Muscle of arm (tissue), 14 donors: ENCODE data around the gene CWC22. TPM values are rescaled to one million over a fixed set of nuclear protein-coding genes. Genes with fewer than 3 reads are reported as not detected.
A peak's percentile ranks its signal among the peaks of the same experiment; 100 is the strongest.
"Not testable (repeated sequence)": the region's sequence is repeated elsewhere in the genome, so short reads cannot be mapped to it uniquely, and the experiment has no call there.

Source experiments
- DNase-seq: peaks from one replicate; pipeline ENCODE4 v3.0.0-alpha.2; 2013
- long read RNA-seq, 11 donors: transcript quantifications; one replicate each; lab custom pipeline, GENCODE V29; 2026
- polyA plus RNA-seq, 12 donors: library from polyadenylated mRNA; unstranded; fragments of 120-200 nt; gene quantifications; one replicate each; pipeline ENCODE4 v1.2.1, GENCODE V29; 2013; ENCODE audit not compliant: insufficient read length in 12 of 12

The CWC22 gene
- 10 to 100 TPM in 11 of 12 donors, not detected in 1; 19.1 to 32.7 (median 24.5) TPM for polyA plus RNA-seq
- long read RNA-seq, donor 1, partial matches to known transcripts, result 18 of 18 reads
- long read RNA-seq, donor 1, other reads (novel, unspliced or antisense), result 0 of 18 reads
- long read RNA-seq, donor 2, partial matches to known transcripts, result 10 of 10 reads
- long read RNA-seq, donor 2, other reads (novel, unspliced or antisense), result 0 of 10 reads
- long read RNA-seq, donor 3, partial matches to known transcripts, result 7 of 7 reads
- long read RNA-seq, donor 3, other reads (novel, unspliced or antisense), result 0 of 7 reads
- long read RNA-seq, donor 4, partial matches to known transcripts, result 6 of 6 reads
- long read RNA-seq, donor 4, other reads (novel, unspliced or antisense), result 0 of 6 reads
- long read RNA-seq, donor 5, transcript CWC22-201 (20 exons, 2,392 nt), result major isoform, 7 of 41 reads
- long read RNA-seq, donor 5, partial matches to known transcripts, result 34 of 41 reads
- long read RNA-seq, donor 5, other reads (novel, unspliced or antisense), result 0 of 41 reads
- long read RNA-seq, donor 6, partial matches to known transcripts, result 9 of 12 reads
- long read RNA-seq, donor 6, other reads (novel, unspliced or antisense), result 0 of 12 reads
- long read RNA-seq, donor 7, partial matches to known transcripts, result 10 of 10 reads
- long read RNA-seq, donor 7, other reads (novel, unspliced or antisense), result 0 of 10 reads
- long read RNA-seq, donor 8, partial matches to known transcripts, result 16 of 19 reads
- long read RNA-seq, donor 8, other reads (novel, unspliced or antisense), result 0 of 19 reads
- long read RNA-seq, donor 9, partial matches to known transcripts, result 5 of 6 reads
- long read RNA-seq, donor 9, other reads (novel, unspliced or antisense), result 0 of 6 reads
- long read RNA-seq, donor 10, partial matches to known transcripts, result 21 of 23 reads
- long read RNA-seq, donor 10, other reads (novel, unspliced or antisense), result 0 of 23 reads
- long read RNA-seq, donor 11, partial matches to known transcripts, result 10 of 11 reads
- long read RNA-seq, donor 11, other reads (novel, unspliced or antisense), result 0 of 11 reads

DNA sequence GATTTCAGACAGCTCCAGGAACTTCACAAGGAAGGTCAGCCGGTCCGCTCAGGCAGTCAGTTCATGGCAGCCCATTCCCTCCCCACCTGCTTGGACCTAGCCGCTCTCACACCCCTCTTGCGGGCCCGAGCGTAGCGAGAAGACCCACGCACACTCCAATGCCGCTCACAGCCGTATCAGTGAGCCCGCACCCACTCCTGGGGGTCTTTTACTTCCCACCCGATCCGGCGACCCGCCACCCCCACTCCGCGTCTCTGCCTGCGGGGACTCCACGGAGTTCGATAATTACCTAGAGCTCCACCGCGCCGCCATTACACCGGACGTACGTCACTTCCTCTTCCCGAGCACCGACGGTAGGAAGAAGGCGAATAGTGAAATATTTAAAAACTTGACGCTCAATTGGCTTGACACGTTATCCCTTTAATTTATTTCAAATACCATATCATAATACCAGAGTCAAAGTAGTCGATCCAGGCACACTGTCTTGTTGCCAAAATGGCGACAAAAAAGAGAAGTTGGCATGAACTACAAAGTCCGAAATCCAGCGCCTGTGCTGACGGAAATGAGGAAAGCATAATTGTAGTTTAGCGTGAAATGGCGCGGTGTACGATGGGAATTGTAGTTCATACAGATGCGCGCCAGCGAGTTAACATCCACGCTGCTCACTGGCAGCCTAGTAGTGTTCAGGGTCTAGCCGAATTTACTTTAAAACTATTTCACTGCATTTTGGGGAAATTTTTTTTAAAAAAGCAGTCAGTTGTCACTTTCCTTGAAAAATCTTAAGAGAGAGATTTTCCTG, at the start of gene CWC22:
Gene CWC22 (minus strand): TSS at position 517 of the 799 bp plus-strand sequence. CDS start 13,956 bp downstream, outside the sequence.
- DNase-seq, result peak; percentile 96

DNA sequence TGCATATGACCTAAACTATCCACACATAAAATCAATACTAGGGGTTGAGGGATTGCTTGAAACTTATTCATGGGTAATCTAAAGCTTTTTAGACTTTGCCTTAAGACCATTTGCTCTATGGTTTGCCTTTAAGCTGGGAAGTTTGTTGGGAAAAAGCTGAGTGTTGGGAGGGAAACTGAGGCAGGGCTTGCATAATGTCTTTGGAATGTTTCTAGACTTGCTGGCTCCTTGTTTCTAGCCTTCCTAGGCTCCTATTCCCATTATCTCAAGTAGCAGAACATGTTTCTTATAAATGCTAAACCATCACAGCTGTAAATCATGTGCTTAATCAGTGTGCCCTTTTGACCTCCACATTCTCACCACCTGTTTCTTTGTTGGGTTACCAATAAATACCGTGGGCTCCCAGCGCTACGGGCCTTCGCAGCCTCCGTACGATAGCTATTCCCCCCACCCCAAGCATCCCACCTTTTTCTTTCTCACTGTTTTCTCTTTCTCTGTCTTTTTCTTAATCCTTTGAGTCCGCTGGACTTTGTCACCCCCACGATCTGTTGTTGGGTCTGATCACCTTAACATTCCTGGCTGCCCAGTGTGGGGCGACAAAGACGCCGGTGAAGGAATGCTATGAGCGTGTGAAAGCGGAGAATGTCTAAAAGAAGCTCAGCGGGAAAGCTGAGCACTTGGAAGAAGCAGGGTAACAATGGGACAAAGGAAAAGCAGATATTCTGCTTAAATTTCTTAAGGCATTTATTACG, 49.4 kb upstream of the CWC22 start:
- DNase-seq, result no peak

DNA sequence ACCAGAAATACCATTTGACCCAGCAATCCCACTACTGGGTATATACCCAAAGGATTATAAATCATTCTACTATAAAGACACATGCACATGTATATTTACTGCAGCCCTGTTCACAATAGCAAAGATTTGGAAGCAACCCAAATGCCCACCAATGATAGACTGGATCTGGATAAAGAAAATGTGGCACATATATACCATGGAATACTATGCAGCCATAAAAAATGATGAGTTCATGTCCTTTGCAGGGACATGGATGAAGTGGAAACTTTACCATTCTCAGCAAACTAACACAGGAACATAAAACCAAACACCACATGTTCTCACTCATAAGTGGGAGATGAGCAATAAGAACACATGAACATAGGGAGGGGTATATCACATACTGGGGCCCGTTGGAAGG, 47.5 kb upstream of the CWC22 start:
- DNase-seq, result not testable (repeated sequence)

DNA sequence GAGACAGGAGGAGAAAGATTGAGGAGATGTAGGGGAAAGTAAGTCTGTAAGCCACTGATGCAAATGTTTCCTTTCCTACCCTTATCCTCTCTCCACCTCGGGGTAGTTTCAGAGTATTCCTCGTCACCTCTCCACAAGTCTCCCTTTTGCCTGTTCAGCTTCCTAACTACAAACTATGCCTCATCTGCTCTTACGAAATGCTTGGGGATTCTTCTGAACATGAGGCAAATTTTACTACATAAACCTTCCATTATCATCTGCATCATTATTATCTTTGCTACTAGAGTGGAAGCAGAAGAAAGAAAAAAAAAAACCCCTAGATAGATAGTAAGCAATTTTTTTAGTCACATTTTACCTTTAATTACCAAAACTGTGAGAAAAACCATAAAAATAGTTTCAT, 43.1 kb upstream of the CWC22 start:
- DNase-seq, result no peak

DNA sequence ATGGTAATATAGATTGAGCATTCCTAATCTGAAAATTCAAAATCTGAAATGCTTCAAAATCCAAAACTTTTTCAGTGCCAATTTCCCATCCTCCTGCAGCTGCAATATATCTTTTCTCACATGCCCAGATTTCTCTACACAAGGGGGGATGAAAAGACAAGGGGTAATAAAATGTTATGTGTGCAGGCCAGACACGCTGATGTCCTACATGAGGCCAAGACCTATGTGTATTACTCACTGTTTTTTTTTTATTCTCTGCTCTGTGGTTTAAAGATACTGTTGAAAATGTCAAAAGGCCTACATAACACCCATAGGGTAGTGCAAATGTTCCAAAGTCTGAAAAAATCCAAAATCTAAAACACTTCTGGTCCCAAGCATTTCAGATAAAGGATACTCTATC, 41.2 kb upstream of the CWC22 start:
- no peak for DNase-seq

DNA sequence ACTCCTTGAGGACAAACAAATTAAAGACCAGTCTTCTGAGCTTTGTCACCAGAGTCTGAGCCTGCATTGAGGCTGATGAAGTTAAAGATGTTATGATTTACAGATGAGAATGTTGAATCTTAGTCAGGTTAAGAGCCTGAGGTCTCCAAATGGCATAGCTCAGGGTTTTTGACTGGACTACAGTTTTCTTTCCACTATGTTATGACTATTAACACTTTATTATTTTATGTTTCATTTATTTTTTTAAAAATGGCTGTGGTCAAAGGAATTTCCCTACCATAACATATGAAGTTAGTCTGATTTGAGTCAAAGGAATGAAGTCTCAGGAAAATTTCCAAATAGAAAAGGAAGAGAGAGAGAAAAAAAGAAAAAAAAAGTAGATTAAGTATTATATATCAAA, 39.7 kb upstream of the CWC22 start:
- no peak for DNase-seq

DNA sequence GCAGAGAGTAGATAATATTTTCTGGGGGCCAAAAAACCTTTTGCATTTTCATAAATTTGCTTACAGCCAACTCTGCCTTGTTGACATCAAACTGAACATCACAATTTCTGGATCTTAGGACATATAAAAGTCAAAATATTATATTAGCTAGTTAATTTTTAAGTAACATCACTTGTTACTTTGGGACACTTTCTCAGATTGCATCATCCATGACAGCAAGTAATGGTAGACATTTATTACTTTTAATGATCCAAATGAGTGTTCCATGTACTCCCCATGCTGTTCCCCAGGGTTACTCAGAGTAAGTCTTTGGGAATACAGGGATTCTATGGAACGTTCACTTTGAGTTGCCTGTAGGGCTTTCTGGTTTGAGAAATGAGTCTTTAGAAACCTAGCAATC, 39.1 kb upstream of the CWC22 start:
- no peak for DNase-seq

DNA sequence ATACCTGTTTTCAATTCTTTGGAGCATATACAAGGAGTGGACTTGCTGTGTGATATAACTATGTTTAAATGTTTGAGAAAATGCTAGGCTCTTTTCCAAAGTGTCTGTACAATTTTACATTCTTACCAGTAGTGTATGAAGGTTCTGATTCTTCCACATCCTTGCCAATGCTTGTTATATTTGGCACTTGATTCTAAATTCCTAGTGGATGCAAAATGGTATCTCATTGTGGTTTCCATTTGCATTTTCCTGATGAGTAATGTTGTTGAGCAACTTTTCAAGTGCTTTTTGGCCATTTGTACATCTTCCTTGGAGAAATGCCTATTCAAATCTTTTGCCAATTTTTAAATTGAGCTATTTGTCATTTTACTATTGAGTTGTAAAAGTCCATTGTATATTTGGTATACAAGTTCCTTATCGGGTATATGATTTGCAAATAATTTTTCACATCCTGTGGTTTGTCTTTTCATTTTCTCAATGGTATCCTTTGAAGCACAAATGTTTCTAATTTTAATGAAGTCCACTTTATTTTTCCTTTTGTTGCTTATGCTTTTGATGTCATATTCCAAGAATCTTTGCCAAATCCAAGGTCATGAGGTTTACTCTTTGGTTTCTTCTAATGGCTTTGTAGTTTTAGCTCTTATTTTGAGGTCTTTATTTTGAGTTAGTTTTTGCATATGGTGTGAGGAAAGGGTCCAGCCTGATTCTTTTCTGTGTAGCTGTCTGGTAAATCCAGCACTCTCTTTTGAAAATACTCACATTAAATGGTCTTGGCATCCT, 33.2 kb upstream of the CWC22 start:
- peak; percentile 31 for DNase-seq

DNA sequence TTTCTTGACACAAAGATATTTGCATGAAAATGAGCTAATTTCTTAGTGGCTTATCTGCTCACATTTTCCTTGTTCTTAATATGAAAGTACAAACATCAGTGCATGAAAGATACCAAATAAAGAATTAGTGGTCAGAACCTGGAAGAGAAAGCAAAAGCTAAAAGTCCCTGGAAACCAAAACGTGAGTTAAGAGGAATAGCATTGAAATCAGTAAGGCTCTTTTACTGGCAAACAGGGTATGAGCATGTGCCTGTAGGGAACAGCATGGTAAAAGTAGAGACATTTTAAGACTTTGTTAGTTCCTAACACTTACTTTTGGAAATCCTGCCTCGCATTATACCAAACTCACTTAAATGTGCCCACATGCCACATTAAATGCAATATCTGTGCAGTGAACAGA, 31.9 kb upstream of the CWC22 start:
- no peak for DNase-seq

DNA sequence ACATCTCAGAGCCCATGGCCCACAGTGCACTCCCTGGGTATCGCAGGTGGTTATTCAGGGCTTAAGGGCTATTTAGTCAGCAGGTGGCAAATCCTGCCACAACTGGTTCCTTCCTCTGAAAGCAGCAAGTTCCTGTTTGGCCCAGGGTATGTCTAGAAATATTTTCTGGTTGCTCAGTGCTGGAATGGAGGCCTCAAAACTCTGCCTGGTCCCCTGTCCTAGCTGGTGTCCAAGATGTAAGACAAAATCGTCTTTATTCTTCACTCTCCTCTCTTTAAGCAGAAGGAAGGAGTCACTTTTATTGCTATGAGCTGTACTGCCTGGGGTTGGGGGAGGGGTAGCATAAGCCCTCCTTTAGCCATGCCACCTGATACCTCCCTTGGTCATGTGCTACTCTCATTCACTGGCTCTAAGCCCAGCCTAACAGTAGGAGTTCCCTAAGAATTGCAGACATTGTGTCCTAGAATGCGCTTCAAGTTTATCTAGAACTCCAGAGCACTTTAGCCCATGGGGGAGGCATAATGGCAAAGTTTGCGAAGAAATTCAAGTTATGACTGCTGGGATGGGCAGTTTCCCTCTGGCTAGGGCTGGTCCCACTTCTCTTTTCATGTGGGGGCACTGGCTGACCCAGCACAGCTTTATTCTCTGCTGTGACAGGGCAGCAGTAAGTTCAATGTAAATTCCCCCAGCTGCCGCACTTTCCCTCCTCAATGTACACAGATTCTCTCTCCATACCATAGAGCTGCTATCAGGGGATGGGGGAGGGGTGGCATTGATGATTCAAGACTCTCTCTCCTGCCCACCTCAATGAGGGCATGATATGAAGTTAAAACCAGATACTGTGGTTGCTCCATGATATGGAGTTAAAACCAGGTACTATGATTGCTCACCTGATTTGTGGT, 27.1 kb upstream of the CWC22 start:
- peak; percentile 12 for DNase-seq

DNA sequence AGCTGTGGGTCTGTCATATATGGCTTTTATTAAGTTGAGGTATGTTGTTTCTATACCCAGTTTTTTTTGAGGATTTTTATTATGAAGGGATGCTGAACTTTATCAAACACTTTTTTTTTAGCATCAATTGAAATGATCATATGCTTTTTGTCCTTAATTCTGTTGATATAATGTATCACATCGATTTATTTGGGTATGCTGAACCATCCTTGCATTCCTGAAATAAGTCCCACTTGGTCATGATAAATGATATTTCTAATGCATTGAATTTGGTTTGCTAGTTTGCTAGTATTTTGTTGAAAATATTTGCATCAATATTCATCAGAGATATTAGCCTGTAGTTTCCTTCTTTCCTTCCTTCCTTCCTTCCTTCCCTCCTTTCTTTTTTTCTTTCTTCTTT, 22.5 kb upstream of the CWC22 start:
- no peak for DNase-seq

DNA sequence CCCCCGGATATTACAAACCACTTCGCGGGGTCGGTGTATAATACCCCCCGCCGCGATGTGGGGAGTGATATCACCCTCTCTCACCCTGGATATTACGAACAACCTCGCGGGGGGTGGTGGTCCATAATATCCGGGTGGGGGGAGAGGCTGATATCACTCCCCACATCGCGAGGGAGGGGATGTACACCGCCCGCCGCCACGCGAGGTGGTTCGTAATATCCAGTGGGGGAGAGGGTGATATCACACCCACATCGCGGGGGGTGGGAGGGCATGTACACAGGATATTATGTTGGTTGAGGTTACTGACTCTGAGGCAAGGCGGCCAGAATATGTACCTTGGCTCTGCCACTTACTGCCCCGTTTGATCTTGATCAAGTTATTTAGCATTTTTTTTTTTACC, 14.8 kb upstream of the CWC22 start:
- DNase-seq, result no peak

DNA sequence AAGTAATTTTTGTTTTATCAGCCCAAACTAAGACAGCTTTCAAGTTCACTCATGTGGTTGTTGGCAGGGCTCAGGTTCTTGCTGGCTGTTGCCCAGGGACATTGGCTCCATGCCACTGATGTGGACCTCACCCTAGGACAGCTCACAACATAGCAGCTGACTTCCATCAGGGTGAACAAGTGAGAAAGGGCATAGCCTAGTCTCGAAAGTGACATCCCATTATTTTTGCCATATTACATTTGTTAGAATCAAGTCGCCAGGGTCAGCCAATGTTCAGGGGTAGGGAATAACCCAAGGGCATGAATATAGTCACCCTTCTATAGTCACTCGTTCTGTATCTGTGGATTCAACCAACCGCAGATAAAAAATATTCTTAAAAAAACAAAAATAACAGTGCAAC, 10.7 kb upstream of the CWC22 start:
- no peak for DNase-seq

DNA sequence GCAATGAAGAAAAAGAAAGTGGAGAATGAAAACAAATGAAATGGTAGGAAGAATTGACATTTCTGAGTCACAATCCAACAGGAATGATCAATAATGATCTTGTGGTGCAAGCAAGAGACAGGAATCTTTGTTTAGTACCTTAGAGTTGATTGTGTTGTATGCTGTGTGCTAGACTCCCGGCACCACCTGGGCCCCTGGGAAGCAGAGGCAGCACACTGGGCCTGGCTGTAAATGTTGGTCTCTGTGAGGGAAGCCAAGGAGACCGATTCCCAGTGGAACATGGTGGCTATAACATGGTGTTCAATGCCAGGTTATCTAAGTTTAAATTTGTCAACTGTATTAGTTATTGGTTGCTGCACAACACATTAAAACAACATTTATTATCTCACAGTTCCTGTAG, 9.8 kb upstream of the CWC22 start:
- DNase-seq, result no peak

DNA sequence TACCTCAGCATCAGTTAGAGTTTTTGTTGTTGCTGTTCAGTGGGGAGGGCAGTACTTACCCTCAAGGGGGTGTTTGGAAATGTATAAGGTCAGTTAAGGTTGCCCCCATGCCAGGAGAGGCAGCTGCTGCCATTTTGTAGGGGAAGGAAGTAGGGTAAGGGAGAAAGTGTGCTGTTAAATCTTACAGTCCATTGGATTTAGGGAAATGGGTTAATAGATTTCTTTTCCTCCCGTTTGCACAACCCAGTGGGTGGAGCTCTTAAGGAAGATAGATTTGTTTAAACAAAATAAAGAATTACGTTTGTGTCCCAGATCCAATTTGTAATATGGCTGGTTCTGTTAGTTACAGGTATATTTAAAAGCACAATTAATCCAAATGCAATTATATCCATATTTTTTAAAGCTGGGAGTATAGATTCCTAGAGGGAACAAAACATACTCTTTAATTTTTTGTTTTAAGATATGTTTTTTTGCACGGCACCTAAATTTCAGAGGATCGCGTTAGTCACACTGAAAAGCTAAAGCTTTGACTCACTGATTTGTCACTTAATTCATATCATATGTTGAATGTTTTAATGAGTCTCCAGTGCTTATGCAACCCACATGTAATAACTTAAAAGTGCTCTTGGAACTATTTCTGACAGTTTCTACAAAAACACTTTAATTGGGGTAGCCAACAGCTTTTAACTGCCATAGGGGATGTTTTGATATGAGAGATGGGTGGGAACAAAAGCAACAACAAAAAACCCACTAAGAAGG, 9.0 kb upstream of the CWC22 start:
- no peak for DNase-seq

DNA sequence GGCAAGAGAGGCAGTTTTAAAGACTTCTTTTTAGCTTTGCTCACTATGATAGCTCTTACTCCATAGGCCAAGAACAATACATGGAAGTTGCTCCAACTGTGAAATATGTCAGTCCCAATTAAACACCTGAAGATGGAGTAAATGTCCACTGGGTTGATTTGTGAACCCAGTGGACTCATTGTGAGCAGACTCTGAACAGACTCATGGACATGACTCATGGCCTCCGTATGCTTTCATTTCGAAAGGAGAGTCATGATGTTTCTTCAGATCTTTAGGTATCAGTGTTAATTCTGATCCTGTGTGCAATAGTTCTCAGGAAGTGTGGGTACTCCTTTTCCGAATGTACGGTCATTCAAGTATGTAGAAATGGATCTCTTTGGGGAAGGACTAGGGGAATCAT, 5.4 kb upstream of the CWC22 start:
- no peak for DNase-seq

DNA sequence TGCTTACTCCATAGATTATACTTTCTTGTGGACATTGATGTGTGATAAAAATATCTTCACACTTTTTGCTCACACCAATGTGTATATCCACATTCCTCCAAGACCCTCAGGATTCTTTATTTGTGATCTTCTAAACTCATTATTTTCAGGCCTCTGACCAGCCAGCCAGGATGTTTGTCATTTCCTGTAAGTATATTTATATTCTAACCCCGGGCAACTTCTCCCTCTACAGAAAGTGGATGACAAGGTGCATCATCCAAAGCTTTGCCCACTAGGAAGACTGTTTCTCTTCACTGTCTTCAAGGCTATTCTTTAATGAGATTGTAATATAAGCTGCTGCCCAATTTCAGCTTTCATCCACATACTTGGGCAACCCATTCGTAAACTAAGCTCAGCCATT, 3.6 kb upstream of the CWC22 start:
- no peak for DNase-seq

DNA sequence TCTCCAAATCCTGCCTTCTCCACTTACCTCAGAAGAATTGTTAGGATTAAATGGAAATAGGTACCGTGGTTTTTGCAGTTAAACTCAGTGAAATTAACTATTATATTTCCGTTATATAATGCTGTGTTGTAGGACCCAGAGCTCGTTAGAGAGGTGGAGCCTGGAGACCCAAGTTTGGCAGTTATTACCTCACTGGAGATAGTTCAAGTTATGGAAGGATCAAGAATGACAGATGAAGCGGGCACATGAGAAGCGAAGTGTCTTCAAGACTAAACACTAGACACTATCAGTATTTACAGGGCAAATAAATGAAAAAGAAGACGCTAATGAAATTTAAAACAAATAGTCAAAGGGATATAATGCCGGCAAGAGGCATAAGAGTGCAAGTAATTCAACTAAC, 866 bp downstream of the CWC22 start:
- no peak for DNase-seq
